Effector CD8-positive, alpha-beta T cell (primary cell): Measurements from ENCODE around the gene CLCN7.
"Not testable (repeated sequence)": the region's sequence is repeated elsewhere in the genome, so short reads cannot be mapped to it uniquely, and the experiment has no call there.

ENCODE experiments used
- DNase-seq: peaks from one replicate; lab custom pipeline; 2025; lab: John Stamatoyannopoulos, UW

The CLCN7 gene

DNA sequence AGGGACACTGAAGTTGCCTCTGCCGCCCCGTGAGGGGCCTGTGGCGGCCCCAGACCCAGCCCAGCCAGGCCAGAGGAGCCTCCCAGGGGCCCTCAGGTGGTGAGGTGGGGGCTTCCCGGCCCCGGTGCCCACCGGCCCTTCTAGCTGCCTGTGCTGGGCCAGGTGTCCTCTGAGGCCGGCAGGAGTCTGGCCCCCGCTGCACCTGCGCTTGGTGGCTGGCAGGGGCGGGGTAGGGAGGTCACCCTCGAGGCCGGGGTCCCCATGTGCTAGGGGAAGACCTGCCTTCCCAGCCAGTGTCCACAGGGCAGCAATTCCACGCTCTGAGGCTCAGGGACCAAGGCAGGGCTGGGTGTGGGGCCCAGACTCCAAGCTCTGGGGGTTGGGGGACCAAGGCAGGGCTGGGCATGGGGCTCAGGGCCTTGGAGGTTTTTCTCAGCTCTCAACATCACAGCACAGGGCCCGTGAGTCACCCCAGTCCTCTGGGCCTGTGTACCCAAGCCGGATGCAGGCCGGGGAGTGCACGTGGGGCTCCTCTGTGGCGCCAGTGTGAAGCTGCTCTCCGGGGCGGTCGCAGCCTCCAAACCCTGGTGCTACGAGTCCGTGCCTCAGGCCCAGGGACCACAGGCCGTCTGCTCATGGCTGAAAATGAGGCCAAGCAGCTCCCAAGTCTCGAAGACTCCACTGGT is 29.2 kb downstream of the CLCN7 start:
- no peak for DNase-seq

DNA sequence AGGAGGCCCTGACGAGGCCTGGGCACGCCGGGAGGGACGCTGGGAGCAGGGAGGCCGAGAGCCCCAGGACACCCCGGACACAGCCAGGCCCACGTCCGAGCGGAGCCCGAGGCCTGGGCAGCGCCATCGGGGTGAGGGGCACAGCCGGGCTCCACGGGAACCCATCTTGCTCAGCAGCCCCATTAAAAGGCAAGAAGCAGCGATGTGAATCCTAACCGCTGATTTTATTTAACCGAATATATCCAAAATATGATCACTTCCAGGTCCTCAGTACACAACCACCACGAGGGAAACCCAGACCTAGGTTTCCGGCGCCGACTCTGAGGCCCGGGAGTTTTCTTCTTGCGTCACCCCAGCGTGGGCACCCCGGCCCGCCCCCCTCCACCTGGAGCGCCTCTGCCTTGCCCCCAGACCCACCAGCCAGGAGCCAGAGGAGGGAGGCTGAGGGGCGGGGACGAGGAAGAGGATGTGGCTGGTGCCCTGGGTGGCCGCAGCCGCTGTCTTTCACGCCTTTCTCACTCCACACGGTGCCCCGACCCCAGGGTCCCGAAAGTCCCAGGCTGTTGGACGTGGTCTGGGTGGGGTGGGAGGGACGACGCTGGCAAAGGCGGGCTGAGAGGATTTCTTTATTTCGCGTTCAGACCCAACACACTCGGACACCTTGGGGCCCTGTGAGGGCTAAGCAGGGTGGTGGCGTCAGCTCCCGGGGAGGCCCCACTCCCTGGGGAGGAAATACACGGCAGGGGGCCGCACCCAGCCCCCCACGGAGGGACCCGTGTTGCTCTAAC is 29.9 kb downstream of the CLCN7 start:
- DNase-seq, result no peak

DNA sequence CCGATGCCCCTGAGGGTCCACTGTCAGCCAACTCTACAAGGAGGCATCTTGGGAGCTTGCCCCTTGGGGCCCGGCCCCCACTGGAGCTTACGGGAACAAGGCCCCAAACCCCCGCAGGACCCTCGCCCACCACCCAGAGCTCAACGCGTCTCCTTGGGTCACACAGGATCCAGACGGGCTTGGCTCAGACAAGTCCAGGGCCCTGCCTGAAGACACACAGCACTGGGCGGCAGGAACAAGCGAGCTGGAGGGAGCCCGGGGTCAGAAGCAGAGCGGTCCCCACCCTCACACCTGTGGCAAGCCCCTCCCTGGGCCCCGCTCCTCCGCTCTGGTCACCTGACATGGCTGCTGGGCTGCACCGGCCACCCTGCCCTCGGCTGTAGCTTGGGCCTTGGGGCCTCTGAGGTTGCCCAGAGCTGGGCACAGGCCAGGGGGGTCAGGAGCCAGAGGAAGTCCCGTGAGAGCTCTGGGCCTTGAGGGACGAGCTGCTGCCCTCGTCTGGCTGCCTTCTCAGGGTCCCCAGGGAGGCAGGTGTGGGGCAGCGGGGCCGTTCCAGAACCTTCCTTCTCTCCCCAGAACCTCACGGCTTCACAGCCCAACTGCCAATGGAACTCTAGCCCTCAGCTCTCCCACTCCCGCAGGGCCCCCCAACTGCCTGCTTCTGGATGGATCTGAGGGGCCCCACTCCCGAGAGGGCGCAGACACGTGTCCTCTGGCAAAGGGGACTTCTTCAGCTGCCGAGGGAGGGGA is 30.7 kb downstream of the CLCN7 start, which contains the start of gene CCDC154:
Gene CCDC154, minus strand, starts transcription at position 577 of the 750 bp plus-strand sequence. Its CDS starts 234 bp downstream, at position 343.
- no peak for DNase-seq

DNA sequence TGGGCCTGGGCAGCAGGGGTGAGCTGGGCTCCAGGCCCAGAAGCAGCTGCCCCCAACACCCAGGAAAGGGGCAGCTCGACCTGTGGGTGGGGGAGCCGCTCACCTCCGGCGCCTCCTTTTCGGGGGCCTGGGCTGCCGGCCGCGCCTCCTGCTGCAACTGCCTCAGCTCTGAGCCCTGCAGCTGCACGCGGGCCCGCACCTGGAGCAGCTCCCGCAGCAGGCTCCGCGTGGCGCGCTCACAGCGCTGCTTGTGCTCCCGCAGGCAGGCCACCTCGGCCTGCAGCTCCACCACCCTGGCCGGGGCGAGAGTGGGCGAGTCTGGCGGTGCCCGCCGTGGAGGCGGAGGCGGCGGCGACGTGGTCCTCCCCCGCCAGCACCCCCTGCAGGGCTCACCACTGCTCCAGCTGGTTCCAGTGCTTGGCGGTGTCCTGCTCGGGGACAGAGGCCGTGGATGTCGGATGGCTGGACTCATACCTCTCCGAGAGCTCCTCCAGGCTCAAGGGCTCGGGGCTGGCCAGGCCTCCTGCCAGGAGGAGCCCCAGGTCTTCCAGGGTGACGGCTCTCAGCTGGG is 31.3 kb downstream of the CLCN7 start:
- no peak for DNase-seq

DNA sequence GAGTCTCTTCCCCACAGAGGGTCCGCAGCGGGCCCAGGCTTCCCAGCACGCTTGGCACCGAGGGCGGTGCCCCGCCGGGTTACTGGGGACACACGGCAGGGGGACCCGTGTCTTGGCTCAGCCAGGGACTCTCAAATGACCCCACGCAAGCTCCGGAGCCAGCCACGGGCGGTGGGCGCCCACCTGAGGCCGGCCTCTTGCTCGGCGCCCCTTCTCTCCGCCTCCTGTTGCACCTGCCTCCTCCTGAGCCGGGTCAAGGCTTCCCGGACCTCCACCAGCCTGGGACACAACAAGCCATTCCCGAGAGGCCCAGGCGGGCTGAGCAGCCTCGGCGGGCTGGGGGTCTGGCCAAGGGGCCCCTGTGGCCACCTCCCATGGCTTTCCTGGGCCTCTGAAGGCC is 32.1 kb downstream of the CLCN7 start:
- no peak for DNase-seq

DNA sequence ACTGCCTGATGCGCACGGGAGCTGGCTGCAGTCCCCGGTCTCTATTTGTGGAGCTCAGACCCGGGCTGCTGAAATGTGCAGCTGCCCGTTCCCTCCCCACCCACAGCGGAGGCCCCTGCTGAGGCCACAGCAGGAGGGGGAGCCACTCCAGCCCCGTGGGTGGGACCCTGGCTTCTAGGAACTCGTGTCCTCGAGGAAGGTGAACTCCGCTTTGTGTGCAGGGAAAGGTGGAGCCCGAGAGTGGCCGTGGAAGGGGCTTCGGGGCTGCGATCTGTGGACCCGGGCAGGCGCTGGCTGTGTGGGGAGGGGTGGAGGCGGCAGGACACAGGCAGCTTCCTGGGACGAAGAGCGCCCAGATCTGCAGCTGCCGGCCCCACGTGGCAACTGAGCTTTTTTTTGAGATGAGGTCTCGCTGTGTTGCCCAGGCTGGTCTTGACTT is 33.4 kb downstream of the CLCN7 start:
- no peak for DNase-seq

DNA sequence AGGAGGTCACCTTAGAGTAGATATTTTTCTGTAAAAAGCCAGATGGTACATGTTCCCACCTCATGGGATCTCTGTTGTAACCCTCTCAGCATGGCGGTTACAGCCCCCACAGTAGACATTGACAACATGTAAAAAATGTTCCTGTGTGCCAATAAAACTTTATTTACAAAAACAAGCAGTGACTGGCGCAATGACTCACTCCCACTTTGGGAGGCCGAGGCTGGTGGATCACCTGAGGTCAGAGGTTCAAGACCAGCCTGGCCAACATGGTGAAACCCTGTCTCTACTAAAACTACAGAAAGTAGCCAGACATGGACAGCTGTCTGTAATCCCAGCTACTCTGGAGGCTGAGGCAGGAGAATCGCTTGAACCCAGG is 35.1 kb downstream of the CLCN7 start:
- DNase-seq, result not testable (repeated sequence)

DNA sequence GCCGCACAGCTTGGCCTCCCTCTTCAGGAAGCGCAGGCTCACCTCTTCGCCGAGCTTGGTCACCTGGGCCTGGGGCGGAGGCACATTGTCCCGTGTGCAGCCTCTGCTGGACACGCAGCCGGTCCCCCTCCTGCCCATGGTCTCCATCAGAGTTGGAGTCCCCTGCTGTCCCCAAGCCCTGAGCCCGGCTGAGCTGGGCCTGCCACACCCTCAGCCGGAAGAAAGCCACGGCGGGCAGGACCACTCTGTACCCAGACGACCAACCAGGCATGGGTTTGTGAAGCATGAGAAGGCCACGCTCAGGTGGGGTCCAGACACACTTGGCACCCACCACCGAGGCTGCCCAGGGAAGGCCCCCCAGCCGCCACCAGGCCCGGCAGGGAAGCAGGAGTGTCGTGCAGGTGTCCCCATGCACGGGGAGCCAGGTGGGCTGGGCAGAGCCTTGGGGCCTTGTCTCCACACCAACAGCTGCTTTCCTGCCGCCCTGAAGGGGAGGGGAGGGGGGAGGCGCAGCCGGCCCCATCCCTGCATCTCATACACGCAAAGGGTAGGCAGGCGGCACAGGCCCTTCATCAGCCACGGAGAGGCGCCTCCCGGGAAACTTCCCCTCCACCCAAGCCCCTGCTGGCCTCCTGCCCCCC is 35.6 kb downstream of the CLCN7 start:
- no peak for DNase-seq

DNA sequence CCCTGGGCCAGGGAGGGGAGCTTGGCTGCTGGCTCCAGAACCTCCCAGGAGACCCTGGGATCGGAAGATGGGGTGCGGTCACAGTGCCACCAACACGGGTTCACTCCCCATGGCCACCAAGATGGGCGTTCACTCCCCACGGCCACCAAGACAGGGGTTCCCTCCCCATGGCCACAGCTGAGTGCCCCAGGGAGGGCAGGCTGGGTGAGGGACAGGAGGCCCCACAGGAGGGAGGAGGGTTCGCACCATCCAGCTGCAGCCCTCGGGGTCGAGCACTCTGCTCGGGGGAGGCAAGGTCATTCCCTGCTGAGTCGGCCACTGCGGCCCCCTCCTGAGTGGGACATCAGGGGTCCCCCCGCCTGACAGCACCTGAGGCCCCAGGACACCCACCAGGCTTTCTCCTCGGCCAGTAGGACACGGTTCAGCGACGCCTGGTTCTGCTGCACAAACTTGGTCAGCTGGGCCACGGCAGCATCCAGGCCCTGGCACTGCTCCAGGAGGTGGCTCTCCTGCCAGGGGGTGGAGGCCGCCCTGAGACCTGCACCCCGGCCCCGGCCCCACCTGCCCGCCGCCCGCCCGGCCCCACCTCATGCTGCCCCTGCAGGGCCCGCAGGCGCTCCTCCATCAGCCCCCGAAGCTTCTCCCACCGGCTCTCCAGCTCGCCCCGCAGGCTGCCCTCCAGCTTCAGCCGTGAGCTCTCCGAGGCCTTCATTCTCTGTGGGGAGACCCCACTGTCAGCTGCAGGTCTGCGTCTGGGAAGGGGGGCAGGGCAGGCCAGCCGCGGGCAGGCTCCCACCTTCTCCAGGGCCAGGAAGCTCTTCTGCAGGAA is 36.4 kb downstream of the CLCN7 start:
- no peak for DNase-seq

DNA sequence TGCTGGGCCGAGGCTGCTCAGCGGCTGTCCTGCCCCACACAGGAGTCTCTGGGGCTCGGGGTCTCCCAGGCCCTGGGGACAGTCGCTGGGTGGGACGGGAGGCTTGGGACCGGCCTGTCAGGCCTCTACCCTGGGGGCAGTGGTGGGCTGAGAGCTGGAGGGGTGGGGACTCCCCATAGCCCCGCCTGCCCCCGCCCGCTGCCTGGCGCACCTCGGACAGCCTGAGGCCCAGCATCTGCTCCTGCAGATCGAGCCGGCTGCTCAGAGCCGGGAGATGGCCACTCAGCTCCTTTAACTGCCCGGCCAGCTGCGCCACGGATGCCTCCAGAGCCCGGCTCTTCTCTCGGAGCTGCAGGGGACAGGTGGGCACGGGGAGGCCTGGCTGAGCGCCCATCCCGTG is 37.2 kb downstream of the CLCN7 start:
- no peak for DNase-seq

DNA sequence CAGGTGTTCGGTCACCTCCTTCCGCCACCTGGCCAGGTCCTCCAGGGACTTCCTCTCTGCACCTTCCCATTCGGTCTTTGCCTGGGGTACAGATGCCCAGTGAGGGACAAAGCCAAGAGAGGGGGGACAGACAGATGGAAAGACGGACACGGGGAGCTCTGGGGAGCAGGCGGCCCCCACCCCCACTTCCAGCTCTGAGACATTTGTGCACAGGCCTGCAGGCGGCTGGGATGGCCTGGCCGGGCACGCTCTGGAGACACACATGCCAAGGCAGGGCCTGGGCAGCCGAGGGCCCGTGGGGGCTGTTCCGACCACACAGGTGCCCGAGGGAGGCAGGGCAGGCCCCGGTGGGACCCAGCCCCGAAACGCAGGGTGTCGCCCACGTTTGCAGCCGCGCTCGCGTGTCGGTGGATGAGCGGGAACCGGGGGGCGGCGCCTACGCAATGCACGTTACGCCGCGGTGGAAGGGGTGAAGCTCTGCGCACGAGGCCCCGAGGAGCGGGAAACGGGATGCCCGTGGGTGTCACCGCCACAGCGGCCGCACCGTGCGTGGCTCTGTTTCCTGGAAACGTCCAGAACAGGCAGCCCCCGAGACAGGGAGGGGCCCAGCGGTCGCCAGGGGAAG is 38.0 kb downstream of the CLCN7 start:
- no peak for DNase-seq

DNA sequence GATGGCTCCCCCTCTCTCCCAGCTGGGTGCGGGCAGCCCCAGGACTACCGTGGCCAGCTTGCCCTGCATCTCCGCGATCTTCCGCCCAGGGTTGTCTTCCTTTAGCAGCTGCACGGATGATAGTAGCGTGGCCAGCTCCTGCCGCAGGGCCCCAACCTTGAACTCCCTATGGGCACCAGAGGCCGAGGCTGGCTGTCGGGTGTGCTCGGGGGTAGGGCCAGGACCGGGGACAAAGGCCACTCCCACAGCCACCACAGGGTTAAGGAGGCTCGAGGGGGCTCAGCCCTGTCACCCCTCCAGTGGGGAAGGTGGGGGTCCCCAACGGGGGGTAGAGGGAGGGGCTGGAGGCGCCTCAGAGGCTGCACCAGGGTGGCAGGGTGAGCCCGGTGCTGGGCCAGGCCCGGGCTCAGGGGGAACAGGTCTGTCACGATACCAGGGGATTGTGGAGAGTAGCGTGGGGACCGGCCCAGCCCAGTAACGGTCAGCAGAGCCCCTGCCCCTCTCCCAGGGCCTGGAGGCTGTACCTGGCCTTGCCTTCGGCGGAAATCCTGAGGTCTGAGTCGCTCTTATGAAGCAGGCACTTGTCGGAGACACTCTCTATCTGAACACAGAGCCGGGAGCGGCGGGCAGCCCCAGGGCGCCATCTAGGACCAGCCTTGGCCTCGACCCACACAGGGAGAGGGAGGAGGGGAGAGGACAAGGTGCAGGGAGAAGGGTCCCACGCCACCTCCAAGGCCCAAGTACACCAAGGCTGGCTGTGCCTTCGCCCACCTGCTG is 38.7 kb downstream of the CLCN7 start:
- DNase-seq, result no peak

DNA sequence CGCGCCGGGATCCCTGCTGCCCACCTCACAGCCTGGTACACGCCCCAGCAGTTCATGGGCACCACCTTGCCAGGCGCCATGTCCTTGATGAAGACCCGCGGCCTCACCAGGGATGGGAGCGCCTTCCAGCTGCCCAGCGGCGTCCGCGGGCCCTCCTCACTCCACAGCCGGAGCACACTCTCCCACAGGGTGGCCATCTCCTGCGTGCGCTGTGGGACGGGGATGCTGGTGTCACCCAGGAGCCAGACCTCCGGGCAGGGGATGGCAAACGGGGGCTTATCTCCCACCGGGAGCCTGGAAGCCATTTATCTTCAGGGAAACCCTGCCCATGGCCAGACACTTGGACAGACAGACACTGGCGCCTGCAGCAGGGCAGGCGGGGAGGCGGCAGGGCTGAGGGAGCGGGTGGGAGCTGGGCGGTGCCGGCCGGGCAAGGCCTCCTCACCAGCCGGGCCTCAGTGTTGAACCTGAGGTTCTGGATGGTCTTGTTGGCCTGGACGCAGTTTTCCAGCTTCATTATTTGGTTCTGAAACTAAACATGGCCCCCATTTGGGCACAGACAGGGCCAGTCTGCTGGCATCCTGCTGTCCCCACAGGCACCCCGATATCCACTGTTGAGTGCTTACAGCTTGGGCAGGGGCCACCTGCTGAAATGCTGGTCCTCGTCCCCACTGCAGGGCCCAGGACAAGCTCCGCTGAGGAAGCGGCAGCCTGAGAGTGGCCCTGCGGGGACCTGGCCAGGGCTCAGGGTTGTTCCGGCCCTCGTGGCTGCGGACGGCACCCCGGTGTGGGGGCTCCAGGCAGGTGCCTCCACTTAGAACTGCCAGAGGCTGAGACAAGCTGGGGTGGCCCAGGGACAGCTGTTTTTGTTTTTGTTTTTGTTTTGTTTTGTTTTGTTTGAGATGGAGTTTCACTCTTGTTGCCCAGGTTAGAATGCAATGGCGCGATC is 39.9 kb downstream of the CLCN7 start:
- no peak for DNase-seq

DNA sequence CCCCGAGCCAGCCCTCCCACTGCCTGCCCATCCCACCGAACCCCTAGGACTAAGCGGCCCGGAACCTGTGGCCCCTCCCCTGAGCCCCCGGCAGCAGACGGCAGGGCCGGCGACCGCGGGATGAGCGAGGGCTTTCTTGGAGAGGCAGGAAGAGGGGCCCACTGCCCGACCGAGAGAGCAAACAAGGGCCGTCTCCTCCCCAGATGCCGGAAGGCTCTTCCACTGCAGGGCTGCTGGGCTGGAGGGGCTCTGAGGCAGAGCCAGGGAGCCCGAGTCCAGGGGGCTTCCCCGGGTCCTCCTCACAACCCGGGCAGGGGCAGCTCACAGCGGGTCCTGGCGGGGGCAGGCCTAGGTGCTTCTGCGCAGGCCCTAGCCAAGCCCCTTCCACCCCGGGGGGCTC is 41.1 kb downstream of the CLCN7 start:
- DNase-seq, result no peak

DNA sequence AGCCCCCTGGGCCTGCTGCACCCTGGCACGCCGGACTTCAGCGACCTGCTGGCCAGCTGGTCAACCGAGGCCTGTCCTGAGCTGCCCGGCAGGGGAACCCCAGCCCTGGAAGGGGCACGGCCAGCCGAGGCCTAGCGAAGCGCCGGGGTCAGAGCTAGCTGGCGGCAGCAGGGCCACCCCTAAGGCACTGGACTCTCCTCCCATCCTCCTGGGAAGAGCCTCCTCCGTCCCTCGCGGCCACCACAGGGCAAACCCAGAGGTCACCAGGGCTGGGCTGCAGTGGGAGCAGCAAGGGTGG is 41.6 kb downstream of the CLCN7 start:
- DNase-seq, result no peak

DNA sequence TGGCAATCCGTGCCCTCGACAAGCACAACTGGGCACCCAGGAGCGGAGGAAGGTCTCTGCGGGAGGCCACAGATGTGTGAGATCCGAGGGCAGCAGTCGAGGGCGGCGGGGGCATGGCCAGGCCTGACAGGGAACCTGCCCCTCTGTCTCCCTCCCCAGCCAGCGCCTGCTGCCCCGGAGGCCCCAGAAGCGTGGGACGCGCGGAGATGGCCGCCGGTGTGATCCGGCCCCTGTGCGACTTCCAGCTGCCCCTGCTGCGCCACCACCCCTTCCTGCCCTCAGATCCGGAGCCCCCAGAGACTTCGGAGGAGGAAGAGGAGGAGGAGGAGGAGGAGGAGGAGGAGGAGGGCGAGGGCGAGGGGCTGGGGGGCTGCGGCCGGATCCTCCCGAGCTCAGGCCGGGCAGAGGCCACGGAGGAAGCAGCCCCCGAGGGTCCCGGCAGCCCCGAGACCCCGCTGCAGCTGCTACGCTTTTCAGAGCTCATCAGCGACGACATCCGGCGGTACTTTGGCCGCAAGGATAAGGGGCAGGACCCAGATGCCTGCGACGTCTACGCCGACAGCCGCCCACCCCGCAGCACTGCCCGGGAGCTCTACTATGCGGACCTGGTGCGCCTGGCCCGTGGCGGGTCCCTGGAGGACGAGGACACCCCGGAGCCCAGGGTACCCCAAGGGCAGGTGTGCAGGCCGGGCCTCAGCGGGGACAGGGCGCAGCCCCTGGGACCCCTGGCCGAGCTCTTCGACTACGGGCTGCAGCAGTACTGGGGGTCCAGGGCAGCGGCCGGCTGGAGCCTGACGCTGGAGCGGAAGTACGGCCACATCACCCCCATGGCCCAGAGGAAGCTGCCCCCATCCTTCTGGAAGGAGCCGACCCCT is 42.2 kb downstream of the CLCN7 start:
- DNase-seq, result no peak

DNA sequence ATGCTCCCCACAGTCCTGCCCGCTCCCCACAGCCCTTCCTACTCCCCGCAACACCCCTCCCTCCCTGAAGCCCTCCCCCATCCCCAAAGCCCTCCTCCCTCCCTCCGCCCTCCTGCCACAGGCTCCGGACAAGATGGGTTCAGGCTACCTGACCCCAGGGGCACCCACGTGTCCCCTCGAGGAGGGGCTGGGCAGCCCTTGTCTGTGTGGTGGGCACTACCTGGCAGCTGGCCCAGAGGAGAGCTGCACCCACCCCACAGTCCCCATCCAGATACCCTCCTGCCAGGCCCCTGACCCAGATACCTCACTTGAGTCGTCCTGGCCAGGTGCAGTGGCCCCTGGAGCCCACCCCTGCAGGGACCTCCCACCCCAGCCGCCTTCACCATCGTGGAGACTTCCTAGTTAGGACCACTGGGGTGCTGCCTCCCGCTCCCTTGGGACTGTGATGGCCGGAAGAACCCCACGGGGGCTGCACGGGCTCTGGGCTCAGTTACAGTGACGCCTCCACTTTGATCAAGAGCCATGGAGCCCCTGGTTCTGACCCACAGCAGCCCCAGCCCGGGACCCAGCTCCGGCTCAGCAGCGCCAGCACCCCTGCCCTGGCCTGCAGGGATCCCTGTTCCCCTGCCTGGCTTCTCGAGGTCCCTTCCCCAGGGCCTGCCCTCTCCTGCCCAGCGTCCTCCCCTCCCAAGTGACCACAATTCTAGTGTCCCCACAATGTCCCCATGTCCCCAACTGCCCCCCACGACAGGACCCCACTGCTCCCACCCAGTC is 43.1 kb downstream of the CLCN7 start:
- DNase-seq, result no peak
